GM12865 (cell line): Measurements from ENCODE around the gene JAKMIP1.
A peak's percentile ranks its signal among the peaks of the same experiment; 100 is the strongest.

Source experiments
- DNase-seq: peaks from one replicate; pipeline ENCODE4 v3.0.0; 2010; ENCODE audit warnings: low read depth
- H3K4me3 ChIP-seq: 2 replicates; pipeline ENCODE4 v1.5.1; 2011; ENCODE audit warnings: mild to moderate bottlenecking, low read depth, low read length, control low read depth
- TF ChIP-seq, protein P1 (sequence below): IDR thresholded peaks from 2 replicates; pipeline ENCODE4 v1.5.1; 2011; ENCODE audit warnings: low read length, control low read depth, low read depth, inconsistent platforms; ENCODE audit not compliant: insufficient read depth; ENCODE audit errors: missing control alignments

The JAKMIP1 gene

DNA sequence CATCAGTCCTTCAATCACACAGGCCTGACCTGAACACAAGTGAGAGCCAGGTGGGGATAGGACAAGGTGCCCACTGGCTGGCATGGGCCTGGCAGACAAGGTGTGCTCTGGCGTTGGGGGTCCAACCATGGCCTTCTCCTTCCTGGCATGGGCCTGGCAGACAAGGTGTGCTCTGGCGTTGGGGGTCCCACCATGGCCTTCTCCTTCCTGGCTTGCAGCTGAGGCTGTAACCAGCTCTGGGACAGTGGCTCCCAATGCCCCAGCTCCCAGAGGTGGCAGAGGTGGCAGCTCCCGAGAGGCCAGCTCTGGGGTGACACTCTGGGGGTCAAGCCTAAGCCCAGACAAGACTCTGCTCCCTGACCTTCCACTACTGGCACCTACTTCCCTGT, 62.6 kb downstream of the JAKMIP1 start:
- TF ChIP-seq, protein P1, sequence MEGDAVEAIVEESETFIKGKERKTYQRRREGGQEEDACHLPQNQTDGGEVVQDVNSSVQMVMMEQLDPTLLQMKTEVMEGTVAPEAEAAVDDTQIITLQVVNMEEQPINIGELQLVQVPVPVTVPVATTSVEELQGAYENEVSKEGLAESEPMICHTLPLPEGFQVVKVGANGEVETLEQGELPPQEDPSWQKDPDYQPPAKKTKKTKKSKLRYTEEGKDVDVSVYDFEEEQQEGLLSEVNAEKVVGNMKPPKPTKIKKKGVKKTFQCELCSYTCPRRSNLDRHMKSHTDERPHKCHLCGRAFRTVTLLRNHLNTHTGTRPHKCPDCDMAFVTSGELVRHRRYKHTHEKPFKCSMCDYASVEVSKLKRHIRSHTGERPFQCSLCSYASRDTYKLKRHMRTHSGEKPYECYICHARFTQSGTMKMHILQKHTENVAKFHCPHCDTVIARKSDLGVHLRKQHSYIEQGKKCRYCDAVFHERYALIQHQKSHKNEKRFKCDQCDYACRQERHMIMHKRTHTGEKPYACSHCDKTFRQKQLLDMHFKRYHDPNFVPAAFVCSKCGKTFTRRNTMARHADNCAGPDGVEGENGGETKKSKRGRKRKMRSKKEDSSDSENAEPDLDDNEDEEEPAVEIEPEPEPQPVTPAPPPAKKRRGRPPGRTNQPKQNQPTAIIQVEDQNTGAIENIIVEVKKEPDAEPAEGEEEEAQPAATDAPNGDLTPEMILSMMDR, result no peak
- no peak for DNase-seq
- H3K4me3 ChIP-seq, result no peak overlapping the region

DNA sequence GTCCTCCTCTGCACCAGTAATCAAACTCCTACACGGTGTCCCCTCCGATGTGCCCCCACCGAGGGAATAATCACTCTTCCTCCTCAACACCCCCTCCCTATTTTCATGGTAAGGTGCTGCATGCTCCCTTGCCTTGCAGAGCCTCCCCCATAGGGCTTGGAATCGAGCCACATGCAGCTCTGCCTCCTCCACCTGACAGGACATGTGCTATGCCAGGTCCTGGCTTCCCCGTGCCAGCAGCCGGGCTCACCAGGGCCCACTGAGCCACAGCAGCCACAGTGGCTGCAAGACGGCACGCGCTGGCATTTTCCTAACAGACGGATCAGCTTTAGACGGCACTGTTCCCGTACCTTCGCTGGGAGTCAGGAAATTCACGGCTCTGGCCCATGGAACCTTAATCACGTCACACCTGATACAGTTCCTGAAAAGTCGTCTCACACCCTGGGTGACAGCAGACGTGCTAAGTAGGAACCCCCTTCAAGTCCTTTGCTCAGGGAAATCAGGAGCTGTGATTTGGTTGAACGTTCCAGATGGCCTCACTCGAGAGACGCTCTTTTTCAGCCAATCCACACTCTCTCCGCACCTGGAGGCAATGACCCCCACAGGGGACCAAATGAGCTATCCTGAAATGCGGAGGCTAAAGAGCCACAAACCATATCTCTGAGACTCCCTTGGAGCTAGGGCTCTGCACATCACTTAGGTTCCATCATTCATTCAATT, 63.2 kb downstream of the JAKMIP1 start:
- DNase-seq, result no peak
- no peak overlapping the region for H3K4me3 ChIP-seq
- TF ChIP-seq, protein P1, result no peak

DNA sequence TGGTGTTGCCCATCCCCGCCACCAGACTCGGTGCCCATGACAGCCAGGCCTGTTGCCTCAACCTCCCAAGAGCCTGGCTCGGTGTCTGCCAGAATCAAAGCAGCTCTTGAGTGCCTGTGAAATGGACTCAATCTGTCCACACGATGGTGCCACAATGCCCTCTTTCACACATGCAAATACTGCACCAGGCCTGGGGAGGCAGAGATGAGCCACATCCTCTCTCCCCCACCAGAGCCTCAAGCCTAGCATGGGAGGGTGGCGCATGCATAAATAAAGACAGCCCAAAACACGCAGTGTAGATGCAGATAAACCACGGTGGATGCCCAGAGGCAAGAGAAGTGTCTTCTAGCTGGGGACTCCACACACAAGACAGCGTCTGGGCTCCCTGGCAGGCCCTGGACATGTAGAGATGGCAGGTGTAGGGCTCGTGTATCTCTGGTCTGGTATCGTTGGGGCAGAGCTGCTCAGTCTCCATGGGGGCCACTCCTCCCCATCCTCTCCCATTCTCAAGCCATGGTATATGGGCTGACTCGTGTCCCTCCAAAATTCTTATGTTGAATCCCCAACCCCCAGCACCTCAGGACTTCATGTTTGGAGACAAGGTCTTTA, 65.6 kb downstream of the JAKMIP1 start:
- no peak overlapping the region for H3K4me3 ChIP-seq
- TF ChIP-seq, protein P1, result peak; percentile 56
- peak; percentile 90 for DNase-seq

DNA sequence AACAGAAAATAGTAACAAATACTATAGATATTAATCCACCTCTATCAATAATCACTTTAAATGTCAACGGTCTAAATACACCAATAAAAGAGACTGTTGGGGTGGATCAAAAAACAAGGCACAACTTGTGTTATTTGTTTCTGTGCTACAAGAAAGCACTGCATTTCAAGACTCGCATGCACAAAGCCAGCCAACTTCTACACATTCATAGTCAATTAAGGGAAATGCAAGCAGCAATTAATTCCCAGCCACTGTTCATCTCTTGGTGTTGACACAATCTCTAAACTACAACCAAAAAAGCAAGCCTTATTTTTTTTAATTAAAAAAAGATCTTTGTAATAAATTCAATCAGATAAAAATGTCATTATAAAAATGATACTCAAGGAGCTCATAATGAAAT, 67.6 kb downstream of the JAKMIP1 start:
- H3K4me3 ChIP-seq, result no peak overlapping the region
- DNase-seq, result no peak
- TF ChIP-seq, protein P1, result no peak

DNA sequence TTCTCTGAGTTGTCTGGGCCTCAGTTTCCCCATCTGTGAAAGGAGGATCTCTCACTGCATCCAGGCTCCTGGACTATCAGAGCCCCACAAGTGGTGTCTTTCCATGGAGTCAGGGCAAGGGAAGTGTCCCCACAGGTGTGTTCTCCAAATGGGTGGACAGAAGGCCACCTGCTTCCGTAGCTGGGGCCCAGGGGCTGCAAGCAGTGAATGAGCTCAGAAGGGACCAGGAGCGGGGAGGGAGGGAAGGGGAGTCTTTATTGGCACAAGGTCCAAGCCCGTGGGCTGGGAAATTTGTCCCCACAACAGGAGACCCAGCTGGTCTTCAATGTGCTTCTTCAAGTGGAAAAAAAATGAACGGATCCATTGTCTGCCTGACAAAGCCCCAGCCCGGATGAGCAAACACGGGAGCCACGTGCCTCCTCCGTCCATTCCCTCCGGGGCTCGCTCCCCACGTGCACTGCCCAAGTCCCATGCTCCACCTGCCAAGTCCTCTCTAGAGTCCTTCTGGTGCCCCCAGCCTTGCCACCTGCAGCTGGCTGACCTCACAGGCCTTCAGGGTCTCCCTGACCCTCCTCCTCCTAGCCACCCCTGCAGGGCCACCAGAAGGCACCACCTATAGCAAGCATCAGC, 72.0 kb downstream of the JAKMIP1 start:
- DNase-seq, result no peak
- no peak overlapping the region for H3K4me3 ChIP-seq
- TF ChIP-seq, protein P1, result no peak

DNA sequence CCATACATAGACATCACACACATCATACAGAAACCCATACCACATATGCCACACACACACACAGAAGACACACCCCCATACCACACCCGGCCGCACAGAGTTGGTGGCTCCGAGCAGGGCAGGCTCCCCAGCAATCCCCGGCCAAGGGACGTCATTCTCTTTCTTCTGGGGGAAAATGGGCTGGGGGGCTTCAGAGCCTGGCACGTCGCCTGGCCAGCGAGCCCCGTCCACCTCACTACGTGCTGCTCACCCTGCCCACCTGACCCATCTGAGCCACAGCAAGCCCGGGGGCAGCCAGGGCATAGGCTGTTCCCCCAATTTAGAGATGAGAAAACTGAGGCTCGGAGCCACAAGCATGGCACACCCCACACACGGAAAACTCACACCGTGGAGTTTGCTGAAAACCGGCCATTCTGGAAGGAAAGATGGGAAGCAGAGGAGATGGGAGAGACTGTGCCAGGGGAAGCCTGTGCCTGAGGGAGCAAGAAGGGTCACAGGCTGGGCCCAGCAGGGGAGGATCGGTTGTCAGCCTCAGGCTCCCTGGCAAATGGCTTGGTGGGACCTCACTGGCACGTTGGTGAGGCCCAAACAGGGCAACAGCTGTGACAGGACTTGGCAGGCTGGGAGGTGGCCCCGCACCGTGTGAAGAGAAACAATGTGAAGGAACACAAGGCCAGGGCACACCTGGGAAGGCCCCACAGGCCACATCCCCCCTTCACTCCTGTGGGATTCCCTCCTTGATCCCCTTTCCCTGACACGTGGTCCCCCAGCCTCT, 73.2 kb downstream of the JAKMIP1 start:
- DNase-seq, result no peak
- TF ChIP-seq, protein P1, result no peak
- H3K4me3 ChIP-seq, result no peak overlapping the region
